AG04450 (cell line): Measurements from ENCODE around the gene ASAP3. TPM values are rescaled to one million over a fixed set of nuclear protein-coding genes. Genes with fewer than 3 reads are reported as not detected.
A peak's percentile ranks its signal among the peaks of the same experiment; 100 is the strongest.

Experiments used
- CTCF ChIA-PET: fragments of 300-600, 350-600 bp; formaldehyde crosslinking; extraction: SDS; loops from one replicate; lab custom pipeline; 2022; ENCODE audit warnings: antibody characterized with exemption, inconsistent platforms; lab: Charles Lee
- POLR2A ChIA-PET: fragments of 350-600 bp; formaldehyde crosslinking; extraction: SDS; loops from one replicate; lab custom pipeline; 2021; ENCODE audit warnings: antibody characterized with exemption, inconsistent platforms; lab: Yijun Ruan, JAX
- DNase-seq: peaks from one replicate; pipeline ENCODE4 v3.0.0-alpha.2; 2011; ENCODE audit warnings: low read depth, low spot score
- H3K27ac ChIP-seq: one replicate; pipeline ENCODE4 v1.5.1; 2012; ENCODE audit warnings: low read depth, low read length, control low read depth
- H3K27me3 ChIP-seq: one replicate; pipeline ENCODE4 v1.6.0; 2012; ENCODE audit warnings: low read length; ENCODE audit not compliant: control insufficient read depth, insufficient read depth
- H3K4me3 ChIP-seq: 2 replicates; pipeline ENCODE4 v1.5.1; 2011; ENCODE audit warnings: mild to moderate bottlenecking, low read depth, low read length, control low read depth
- H3K9me3 ChIP-seq: 2 replicates; pipeline ENCODE4 v1.5.1; 2012; ENCODE audit warnings: low read length; ENCODE audit not compliant: control insufficient read depth, insufficient read depth
- polyA plus RNA-seq: library from polyadenylated mRNA; depleted of rRNA; stranded (reverse); fragments of >200 nt; gene quantifications from 2 replicates; pipeline ENCODE4 v1.2.3, GENCODE V29; 2011
- TF ChIP-seq, protein P1 (sequence below): IDR thresholded peaks from 2 replicates; pipeline ENCODE4 v1.5.1; 2011; ENCODE audit warnings: low read depth, low read length, control low read depth, inconsistent platforms

The ASAP3 gene
- polyA plus RNA-seq, 1 experiment: 25.5 TPM

DNA sequence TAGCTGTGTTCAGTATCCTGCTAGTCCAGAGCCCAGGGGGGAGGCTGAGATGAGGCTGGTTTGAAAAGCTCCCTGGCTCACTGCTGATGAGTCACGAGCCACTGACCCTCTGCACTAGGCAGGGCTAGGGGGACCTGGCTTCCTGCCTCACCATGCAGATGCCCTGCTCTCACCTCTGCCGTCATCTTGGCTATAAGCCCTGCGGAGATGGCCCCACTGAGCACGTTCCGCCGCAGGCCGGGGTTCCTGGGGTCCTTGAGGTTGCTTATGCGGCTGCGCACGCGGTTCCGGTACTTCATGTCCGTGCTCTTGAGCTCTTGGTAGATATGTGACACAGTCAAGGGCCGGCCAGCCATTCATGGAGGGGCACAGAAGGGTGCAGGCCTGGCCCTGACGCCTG lies 90.3 kb downstream of the ASAP3 start:
- DNase-seq: no peak
- peak overlapping the region; percentile 86 for H3K27ac ChIP-seq
- no peaks in the 10 kb centered on the region; the same call in 1 of the 2 replicates for H3K9me3 ChIP-seq
- CTCF ChIA-PET: interaction anchor here (1.1 to 2.9 kb wide), 3 partner anchors 9 to 146 kb away, joined by 3 to 34 read pairs (median 3); no protein-coding TSS in a partner anchor
- H3K4me3 ChIP-seq: no peak overlapping the region
- H3K27me3 ChIP-seq: no peaks in the 10 kb centered on the region
- POLR2A ChIA-PET: interaction anchor here (0.7 to 2.2 kb wide), 7 partner anchors 8 to 49 kb away, joined by 3 to 7 read pairs (median 4); partner anchors contain the start of genes HNRNPR and ZNF436
- TF ChIP-seq, protein P1, sequence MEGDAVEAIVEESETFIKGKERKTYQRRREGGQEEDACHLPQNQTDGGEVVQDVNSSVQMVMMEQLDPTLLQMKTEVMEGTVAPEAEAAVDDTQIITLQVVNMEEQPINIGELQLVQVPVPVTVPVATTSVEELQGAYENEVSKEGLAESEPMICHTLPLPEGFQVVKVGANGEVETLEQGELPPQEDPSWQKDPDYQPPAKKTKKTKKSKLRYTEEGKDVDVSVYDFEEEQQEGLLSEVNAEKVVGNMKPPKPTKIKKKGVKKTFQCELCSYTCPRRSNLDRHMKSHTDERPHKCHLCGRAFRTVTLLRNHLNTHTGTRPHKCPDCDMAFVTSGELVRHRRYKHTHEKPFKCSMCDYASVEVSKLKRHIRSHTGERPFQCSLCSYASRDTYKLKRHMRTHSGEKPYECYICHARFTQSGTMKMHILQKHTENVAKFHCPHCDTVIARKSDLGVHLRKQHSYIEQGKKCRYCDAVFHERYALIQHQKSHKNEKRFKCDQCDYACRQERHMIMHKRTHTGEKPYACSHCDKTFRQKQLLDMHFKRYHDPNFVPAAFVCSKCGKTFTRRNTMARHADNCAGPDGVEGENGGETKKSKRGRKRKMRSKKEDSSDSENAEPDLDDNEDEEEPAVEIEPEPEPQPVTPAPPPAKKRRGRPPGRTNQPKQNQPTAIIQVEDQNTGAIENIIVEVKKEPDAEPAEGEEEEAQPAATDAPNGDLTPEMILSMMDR: no peak

- no peak for DNase-seq
- Histone ChIP-seq H3K27ac (no peak overlapping the region), H3K9me3 (no peaks in the 10 kb centered on the region; the same call in 1 of the 2 replicates), H3K4me3 (no peak overlapping the region), H3K27me3 (no peaks in the 10 kb centered on the region)
- POLR2A ChIA-PET: no interaction called here
- CTCF ChIA-PET: interaction anchor here (2.9 kb wide), 1 partner anchor 12 kb away, joined by 34 read pairs; no protein-coding TSS in a partner anchor
- TF ChIP-seq, protein P1: no peak
Observed at GRCh38 chr1:23392125-23392855, 91.7 kb downstream of the ASAP3 start.

DNA sequence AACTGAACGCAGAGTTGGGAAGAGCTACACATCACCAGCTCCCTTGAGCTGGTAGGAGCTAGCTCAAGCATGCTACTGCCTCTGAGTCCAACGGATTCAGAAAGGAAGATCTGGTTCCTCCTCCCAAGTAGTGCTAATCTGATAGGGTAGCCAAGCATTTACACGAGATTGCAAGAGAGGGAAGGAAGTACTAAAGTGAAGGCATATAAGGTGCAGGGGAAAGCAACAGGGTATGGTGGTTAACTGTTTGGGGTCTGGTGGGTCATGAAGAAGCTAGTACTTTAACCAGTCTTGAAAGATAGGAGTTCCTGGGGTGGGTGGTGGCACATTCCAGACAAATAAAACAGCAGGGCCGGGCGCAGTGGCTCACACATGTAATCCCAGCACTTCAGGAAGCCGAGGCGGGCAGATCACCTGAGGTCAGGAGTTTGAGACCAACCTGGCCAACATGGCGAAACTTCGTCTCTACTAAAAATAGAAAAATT lies 94.1 kb downstream of the ASAP3 start:
- H3K4me3 ChIP-seq: no peak overlapping the region
- no peak overlapping the region for H3K27ac ChIP-seq
- H3K9me3 ChIP-seq: no peaks in the 10 kb centered on the region; the same call in 1 of the 2 replicates
- ChIA-PET CTCF (interaction anchor here (1.1 to 1.7 kb wide), 2 partner anchors 14 to 247 kb away, joined by 3 to 8 read pairs; no protein-coding TSS in a partner anchor), POLR2A (no interaction called here)
- H3K27me3 ChIP-seq: no peaks in the 10 kb centered on the region
- TF ChIP-seq, protein P1: no peak
- no peak for DNase-seq

DNA sequence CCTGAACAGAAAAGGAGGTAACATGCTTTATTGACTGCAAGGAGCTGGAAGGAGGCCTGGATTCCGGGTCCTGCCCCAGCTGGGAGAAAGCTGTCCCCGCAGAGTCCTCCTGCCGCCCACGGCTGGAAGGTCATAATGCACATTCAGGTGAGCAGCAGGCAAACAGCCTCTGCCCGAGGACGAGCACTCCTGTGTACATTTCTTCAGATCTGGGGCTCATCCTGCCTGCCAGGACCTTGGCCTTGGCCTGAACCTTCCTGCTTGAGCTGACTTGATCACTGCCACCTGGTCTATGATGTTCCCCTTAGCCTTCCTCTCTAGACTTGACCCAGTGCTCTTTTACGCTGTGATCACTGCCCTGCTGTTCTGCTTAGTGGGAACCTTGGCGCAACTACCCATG lies 96.5 kb downstream of the ASAP3 start:
- CTCF ChIA-PET: interaction anchor here (1.0 kb wide), 1 partner anchor 17 kb away, joined by 9 read pairs; no protein-coding TSS in a partner anchor
- no peak for DNase-seq
- POLR2A ChIA-PET: no interaction called here
- Histone ChIP-seq H3K9me3 (peaks cover 4% of the 10 kb centered on the region), H3K27me3 (no peaks in the 10 kb centered on the region), H3K4me3 (no peak overlapping the region), H3K27ac (no peak overlapping the region)
- TF ChIP-seq, protein P1: no peak
